ENCODE measurements around the gene IGFL4.
A peak's percentile ranks its signal among the peaks of the same experiment; 100 is the strongest.

Gene IGFL4

DNA sequence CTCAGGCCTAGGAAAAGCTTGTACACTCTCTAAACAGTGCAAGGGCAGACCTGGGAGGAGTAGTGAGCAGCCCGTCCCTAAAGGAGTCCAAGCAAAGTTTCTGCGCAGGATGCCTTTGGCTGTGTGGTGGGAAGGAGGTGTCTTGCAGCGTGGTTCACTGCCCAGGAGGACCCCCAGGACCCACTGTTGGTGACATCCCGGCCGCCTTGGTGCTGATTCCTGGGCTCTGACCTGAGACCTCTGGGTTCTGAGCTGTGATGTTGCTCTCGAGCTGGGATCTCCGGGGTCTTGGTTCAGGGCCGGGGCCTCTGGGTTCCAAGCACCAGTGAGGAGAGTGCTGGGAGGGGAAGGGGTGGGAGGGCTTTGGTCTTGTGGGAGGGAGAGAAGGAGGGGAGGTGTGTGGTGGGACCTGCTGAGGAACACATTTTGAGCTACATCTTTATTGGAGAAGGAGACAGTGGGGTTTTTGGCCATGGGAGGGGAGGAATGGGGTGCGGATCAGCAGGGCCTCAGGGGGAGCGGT lies 22.0 kb downstream of the IGFL4 start:
- no peak for DNase-seq

DNA sequence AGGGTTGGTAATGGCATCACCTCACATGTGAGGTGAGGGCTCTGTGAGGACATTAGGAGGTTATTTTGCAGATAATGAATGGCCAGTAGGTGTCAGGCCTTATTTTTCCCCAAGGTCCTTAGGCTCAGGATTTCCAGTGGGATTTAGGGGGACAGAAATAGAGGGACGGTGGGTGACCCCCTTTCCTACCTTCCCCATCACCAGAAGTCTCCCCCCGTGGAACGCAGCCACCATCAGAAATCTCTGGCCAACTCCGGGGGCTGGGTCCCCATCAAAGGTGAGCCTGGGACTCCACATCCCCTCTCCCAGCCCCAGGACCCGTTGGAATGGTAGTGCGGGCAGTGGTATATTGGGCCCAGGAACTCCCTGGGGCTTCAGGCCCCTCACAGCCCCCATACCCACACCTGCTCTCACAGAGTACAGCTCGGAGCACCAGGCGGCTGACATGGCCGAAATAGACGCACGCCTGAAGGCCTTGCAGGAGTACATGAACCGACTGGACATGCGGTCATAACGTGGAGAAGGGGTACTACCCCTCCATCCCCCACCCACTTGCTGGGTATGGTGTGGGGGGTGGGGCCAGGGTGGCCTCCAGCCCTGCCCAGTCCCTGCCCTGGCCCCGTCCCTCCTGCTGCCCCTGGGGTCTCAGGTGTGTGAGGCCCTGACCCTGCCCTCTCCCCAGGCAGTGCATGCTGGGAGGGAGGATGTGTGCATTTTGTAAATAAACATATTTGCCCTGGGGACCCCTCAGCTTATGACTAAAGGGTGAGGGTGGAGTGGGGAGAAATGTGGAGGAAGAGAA lies 22.7 kb downstream of the IGFL4 start:
- DNase-seq: no peak

DNA sequence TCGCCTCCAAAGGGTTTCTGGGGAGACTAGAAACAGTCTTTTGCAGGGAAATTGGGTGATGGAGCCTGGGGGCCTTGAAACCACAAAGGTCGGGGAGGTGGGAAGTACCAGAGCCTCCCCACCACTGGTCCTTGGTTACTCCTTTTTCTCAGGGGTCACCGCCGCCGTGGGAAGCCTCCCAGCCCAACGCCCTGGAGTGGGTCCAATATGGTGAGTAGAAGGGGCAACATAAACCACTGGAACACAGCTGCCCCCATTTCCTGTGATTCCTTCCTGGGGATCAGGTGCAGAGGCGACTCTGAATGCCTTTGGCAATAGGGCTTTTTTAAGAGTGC lies 23.7 kb downstream of the IGFL4 start:
- no peak for DNase-seq

DNA sequence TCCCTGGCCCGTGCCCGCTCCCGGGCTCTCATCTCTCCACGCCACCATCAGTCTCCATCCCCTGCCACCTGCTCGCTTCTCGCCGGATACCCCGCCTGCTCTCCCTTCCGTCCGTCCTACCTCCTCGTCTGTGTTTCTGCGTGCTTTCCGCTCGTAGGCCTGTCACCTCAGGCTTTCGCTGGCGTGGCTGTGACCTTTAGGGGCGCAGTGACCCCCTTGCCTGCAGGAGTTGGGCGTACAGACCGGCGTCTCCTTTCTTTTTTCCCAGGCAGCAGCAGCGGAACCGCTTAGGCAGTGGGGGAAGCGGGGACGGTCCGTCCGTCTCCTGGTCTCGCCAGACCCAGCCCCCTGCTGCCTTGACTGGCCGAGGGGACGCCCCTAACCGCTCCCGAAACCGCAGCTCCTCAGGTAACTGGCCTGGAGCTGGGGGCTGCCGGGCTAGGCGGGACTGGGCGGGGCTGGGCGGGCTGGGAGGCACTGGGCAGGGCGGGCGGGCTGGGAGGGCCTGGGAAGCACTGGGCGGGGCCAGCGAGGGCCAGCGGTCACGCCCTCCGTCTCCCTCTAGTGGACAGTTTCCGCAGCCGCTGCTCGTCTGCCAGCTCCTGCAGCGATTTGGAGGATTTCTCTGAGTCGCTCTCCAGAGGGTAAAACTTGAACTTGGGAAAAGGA lies 24.2 kb downstream of the IGFL4 start:
- peak; percentile 69 for DNase-seq

DNA sequence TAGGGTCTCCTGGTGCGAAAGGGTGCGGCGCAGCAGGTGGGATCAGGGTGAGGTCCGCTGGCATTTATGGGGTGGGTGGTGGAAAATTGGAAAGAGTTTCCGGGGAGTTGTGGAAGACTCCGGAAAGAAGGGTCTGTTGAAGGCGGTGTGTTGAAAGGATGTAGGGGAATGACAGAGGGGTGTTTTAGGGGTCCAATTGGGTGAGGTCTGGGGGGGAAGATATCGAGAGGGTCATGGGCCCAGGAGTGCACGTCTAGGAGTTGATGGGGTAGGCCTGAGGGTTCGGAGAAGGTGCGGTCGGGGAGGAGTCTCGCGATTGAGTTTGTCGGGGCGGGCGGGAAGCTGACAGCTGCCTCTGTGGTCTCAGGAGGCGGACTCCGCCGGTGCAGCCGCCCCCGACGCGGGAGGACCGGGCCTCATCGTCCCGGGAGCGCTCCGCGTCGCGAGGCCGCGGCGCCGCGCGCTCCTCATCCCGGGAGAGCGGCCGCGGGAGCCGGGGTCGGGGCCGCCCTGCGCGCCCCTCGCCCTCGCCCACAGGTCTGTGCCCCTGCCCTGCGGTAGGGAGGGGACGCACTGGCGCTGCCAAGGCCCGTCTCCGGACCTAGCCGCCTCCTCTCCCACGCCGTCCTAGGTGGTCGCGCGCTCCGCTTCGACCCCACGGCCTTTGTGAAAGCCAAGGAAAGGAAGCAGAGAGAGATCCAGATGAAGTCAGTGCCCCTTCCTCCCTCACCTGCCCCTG lies 24.9 kb downstream of the IGFL4 start:
- no peak for DNase-seq

DNA sequence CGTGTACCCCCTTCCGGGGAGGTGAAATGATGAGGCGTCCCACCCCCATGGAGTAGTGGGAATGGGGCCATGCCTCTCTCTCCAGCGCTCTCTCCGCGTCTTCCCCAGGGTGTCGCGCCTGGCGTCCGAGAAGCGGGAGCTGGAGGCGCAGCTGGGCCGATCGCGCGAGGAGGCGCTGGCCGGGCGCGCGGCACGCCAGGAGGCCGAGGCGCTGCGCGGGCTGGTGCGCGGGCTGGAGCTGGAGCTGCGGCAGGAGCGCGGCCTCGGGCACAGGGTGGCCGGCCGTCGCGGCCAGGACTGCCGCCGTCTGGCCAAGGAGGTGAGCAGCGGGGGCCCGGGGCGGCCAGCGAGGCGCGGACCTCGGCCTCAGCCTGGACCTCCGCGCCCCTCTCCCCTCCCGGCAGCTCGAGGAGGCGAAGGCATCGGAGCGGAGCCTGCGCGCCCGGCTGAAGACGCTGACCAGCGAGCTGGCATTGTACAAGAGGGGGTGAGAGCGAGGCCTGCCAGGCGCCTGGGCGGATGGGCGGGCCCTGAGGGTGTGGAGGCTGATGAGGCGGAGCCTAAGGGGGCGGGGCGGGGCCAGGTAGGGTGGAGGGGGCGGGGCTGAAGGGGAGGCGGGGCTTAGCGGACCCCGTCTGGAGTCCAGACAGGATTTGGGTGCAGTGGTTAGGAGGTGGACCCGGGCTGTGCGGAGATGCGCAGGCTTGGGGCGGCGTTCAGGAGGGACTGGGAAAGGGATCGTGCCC lies 25.7 kb downstream of the IGFL4 start:
- peak; percentile 48 for DNase-seq

DNA sequence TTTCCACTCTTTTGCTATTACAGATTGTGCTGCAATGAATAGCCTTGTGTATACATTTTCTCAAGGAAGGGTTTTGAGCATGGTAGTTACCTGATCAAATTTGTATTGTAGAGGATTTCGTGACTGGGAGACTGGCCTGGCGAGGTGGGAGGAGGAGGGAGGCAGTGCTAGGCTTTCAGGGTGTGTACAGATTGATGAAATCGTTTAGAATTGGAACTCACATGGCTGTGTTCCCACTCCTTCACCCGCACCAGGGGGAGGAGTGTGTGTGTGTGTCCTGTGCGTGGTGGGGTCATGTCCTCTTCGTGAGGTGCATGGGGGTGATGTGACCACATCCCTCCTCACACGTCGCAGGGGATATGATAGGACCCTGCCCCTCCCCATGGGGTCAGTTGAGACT lies 26.3 kb downstream of the IGFL4 start:
- DNase-seq: no peak

DNA sequence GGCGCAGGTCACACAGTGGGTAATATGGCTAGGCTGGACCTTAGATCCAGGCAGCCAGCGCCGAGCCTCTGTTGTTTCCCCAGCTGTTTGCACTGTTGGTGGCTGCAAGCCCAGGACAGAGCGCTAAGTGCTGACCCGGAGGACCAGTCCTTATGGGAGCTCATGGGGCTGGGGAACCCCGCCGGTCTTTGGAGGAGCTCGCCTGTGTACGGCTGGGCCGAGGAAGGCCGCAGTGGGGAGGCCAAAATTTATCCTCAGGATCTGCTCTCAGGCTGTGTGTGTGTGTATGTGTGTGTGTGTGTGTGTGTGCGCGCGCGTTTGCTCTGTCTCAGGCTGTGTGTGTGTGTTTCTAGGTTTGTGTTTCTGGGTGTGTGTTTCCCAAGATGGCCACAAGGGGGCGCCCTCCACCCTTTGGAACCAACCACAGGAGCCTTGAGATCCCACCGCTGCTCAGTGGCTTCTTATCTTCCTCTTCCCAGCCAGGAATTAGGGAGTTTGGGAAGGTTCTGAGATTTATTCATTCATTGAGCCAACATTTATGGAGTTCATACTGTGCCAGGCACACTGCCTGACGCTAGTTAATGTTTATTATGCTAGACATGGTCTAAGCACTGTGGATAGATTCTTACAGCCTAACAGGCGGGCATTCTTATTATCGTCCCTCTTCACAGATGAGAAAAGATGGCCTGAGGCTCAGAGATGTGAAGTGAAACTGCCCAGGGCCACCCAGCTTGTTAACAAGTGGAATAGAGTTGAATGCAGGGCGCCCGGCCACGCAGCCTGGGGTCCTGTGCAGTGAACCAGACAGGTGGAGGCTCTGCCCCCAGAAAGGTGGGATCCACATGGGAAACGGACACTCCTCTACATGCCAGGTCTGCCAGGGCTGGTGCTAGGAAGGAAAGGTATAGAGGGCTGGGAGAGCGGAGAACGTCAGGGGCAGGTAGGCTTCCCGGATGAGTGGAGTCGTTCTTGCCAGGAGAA lies 31.0 kb downstream of the IGFL4 start:
- no peak for DNase-seq

DNA sequence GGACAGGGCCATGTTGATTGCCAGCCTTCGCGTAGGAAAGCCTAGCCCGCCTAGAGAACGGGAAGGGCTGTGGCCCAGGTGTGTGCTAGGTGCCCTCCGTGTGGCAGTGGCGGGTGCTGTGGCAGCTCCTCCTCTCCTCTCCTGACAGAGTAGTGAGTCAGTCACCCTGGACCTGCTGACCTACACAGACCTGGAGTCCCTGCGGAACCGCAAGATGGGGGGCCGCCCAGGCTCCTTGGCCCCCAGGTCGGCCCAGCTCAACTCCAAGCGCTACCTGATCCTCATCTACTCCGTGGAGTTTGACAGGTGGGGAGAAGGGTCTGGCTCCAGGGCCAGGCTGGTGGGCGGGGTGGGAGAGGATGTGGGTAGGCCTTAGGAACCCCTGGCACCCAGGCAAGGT lies 34.4 kb downstream of the IGFL4 start:
- DNase-seq: no peak

DNA sequence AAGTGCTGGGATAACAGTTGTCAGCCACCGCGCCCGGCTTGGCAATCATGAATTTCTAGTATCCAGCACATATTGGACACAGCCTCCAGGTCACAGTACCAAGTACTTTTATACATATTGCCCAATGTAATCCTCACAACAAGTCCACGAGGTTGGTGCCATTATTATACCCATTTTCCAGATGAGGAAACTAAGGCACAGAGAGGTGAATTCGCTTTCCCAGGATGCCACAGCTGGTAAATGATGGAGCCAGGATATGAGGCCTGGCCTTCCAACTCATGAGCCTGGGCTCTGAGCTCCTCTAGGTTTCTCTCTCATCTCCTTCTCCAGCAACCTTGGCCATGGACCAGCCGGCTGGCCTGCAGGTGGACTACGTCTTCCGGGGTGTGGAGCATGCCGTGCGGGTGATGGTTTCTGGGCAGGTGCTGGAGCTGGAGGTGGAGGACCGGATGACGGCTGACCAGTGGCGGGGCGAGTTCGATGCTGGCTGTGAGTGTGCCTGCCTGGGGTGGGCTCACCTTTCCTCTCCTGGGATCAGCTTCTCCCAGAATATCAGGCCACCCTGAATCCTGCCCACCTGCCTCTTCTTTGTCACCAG lies 38.0 kb downstream of the IGFL4 start:
- no peak for DNase-seq

DNA sequence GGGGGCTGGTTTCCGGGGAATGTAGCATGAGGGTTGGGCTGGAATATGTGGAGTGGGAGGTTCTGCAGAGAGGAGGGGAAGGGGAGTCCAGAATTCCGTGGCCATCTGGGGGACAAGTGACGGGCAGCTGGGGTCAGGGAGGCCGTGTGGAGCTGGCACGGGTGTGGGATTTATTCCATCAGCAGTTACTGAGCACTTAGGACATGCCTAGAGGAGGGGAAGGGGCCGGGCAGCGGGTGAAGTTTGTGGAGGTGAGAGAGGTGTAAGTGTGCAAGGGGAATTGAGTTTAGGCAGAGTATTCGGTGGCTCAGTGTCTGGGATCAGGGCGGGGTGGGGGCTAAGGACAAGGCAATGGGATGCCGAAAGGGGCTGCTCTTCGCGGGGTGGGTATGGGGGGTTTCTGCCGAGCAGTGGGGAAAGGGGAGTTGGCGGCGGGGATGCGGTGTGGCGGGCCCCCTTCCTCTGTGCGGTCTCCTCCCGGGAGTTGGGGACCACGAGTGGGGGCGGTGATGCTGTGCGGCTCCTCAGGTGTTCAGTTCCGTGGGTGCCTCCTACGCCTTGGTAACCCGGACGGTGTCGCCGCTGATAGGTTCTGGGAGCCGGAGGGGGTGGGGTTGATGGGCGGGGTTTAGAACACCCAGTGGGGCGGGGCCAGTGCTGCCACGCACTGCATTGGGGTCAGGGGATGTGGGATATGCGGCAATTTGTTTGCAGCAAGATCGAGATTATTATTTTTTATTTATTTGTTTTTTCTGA lies 40.1 kb downstream of the IGFL4 start:
- peak; percentile 34 for DNase-seq

DNA sequence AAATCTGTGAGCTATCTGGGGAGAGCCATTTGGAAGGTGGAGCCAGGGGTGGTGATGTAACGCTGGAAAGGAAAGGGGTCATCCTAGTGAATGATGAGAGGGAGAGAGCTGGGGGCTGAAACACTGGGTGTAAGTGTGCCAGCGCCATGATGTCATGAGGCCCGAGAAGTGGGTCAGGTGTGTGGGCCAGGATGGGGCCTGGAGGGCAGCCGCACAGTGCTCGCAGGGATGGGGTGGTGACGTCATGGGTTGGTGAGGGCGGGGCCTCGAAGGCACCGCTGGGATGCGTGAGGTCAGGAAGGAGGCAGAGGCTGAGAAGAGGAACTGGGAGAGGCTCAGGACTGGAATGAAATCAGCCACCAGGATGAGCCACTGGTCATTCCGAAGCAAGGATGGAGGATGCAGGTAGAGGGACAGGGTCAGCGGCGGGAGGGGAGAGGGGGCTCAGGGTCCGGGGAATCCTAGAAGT lies 41.1 kb downstream of the IGFL4 start:
- peak; percentile 69 for DNase-seq

DNA sequence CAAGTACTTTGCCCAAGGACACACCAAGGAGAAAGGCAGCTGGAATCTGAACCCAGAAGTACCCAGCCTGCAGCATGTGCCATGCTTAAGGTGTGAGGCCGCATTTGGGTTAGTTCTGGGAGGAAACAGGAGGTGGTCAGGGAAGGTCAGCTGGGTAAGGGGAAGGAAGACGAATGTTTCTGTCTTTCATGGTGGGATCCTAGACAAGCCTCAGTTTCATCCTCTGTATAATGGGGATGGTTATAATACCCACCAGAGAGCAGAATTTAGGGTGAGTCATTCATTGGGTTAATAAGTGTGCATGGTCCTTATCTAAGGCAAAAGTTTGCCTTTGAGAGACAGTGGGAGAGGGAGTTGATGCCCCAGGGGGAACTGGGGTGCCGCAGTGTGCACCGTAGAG lies 42.0 kb downstream of the IGFL4 start:
- no peak for DNase-seq

DNA sequence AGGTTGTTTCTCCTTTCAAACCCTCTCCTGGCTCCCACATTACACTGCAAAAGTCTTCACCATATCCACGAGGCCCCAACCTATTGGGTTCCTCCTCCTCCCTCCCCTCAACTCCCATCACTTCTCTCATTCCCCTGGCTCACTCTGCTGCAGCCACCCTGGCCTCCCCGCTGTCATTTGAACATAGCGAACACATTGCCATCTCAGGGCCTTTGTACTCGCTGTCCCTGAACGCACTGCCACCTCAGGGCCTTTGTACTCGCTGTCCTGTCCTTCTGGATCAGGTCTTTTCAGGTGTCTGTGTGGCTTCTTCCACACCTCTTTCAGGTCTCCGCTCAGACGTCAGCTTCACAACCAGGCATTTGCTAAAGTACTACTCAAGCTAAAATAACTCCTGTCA lies 43.9 kb downstream of the IGFL4 start:
- DNase-seq: no peak

DNA sequence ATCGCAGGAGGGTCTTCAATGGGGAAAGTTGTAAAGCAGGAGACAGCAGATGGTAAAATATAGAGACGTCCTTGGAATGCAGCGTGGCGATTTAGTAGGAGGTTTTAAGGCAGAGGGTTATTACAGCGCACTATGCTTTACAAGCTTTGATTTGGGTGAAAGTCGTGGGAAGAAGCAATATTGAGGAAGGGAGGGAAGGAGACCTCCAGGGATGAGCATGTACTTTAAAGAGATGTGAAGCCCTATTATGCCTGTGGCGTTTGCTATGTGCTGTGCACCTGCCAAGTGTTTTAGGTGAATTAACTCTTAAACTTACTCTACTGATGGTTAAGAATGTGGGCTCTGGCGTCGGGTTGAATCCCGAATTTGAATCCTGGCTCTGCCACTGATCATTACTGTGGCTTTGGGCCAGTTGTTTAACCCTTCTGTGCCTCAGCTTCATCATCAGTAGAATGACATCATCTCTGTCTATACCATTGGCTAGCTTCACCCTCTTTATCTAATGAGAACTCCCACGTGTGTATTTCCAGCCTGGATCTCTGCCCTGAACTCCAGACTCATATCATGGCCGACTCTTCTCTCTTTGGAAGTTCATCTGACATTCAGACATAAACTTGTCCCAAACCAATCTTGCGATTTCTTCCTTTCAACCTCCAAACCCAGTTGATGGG lies 45.0 kb downstream of the IGFL4 start:
- DNase-seq: no peak

DNA sequence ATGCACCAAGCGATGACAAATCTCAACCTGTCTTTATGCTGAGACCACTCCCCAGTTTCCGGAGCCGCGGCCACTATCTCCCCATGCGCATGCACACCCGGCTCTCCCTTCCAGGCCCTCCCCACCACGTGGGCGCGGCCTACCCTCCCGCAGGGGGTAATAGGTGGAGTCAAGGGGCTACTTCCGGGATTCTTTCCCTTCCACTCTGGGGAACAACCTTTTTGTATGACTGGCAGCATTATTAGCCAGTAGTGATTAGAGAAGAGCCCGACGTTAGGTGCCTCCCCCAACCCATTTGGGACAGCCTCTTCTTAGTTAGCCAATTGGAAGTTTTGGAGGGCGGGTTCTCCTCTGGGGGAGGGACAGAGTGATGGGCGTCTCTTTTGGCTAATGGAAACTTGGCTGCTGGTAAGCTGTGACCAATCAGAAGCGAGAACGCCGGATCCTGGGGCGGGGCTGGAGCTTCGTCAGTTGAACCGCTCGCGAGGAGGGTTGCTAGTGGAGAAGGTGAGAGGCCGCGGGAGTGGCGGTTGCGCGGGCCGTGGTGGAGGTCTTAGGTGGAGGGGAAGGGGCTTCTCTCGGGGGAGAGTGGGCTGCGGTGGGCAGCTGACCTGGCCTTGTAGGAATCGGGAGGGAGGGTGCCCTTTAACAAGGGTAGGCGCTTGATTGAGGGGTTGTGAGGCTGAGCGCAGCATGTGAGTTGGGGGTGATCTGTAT lies 45.6 kb downstream of the IGFL4 start, which contains the start of gene CCDC61:
CCDC61 (plus strand) TSS at position 470 of the 717 bp plus-strand sequence. CDS start 7,552 bp downstream, outside the sequence.
- DNase-seq: peak; percentile 99

DNA sequence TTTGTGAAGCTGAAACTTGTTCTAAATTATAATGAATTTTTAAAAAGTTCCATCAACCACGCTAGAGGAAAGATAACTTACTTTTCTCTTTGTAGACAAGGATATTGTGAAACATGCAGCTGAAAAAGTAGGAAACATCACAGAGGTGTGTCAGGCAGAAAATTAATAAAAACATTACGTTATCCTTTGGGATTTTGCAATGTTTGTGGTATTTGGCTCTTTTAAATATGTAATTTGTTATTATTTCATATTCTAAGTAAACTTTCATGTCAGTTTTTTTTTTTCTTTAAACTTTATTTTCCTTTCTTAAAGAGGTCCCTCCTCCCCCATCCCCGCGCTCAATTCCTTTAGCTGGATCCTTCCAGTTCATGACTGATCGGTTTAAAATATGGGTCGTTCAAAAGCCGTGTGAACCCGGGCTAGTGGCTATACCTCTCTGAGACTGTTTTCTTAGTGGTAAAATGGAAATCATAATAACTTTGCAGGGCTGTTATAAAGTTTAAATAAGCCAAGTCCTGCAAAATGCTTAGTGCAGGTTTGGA lies 46.3 kb downstream of the IGFL4 start:
- DNase-seq: no peak

DNA sequence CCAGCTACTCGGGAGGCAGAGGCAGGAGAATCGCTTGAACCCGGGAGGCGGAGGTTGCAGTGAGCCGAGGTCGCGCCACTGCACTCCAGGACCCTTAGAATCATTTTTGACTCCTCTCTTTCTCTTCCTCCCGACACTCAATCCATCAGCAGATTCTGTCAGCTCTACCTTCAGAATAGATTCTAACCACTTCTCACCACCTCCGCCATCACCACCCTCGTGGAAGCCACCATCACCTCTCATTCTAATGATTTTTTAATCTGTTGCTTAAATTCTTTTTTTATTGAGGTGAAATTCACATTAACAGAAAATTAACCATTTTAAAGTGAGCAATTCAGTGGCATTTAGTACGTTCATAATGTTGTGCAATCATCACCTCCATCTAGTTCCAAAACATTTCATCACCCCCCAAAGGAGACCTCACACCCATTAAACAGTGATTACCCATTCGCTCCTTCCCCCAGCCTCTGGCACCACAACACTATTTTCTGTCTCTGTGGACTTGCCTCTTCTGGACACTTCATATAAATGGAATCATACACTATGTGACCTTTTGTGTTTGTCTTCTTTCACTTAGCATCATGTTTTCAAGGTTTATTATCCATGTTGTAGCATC lies 50.6 kb downstream of the IGFL4 start:
- no peak for DNase-seq
